OCI-LY7 (cell line): Measurements from ENCODE around the gene MIA2.

Source experiments
- CTCF ChIP-seq: fragments of 200-600 bp; sonication (generic); conservative IDR thresholded peaks from 2 replicates; pipeline ENCODE4 v1.5.1; 2014; ENCODE audit warnings: mild to moderate bottlenecking, antibody characterized with exemption, low read length, moderate library complexity, mixed read lengths
- EZH2phosphoT487 ChIP-seq: fragments of 200-600 bp; sonication (generic); IDR thresholded peaks from 2 replicates; pipeline ENCODE4 v1.6.1; 2018; ENCODE audit warnings: low read depth, borderline replicate concordance, mild to moderate bottlenecking, mixed run types, antibody characterized with exemption, low read length, moderate library complexity, mixed read lengths

GRCh38 chr14:39303115-39303514, 69.4 kb downstream of the MIA2 start:
- TF ChIP-seq CTCF: no peak
- TF ChIP-seq EZH2phosphoT487: no peak
